IMR-90 (cell line): Measurements from ENCODE around the gene NRP1. TPM values are rescaled to one million over a fixed set of nuclear protein-coding genes. Genes with fewer than 3 reads are reported as not detected.

Source experiments
- ATAC-seq: fragments of 200-7000 bp; cut with Tn5 transposase; 2 replicates; pipeline ENCODE4 v1.9.1; 2020; ENCODE audit warnings: low read depth, mild to moderate bottlenecking, moderate library complexity
- BruUV-seq: library from RNA; stranded (reverse); fragments of 400-500 nt; replicated peaks from 2 replicates; lab custom pipeline; 2021; lab: Mats Ljungman, UMichigan
- CTCF ChIA-PET: fragments of 300-600 bp; formaldehyde crosslinking; extraction: SDS; loops from one replicate; lab custom pipeline; 2021; ENCODE audit warnings: antibody characterized with exemption; lab: Yijun Ruan, JAX
- POLR2A ChIA-PET: fragments of 300-600 bp; sonication (Branson Sonifier 250); formaldehyde crosslinking; loops from one replicate; lab custom pipeline; 2022; ENCODE audit warnings: antibody characterized with exemption; ENCODE audit not compliant: unreplicated experiment; lab: Charles Lee
- DNase-seq: peaks from one replicate; pipeline ENCODE4 v3.0.0; 2013
- H2AFZ ChIP-seq: replicated peaks from 2 replicates; pipeline ENCODE3; 2013; ENCODE audit warnings: low read length, mild to moderate bottlenecking; ENCODE audit not compliant: poor library complexity
- H2AK5ac ChIP-seq: 2 replicates; pipeline ENCODE4 v1.6.1; 2013; ENCODE audit warnings: low read depth, low read length, inconsistent platforms
- H2AK9ac ChIP-seq: replicated peaks from 2 replicates; pipeline ENCODE3; 2013; ENCODE audit warnings: mild to moderate bottlenecking, low read depth, low read length, moderate library complexity; ENCODE audit not compliant: poor library complexity
- H2BK120ac ChIP-seq: 2 replicates; pipeline ENCODE4 v1.6.1; 2013; ENCODE audit warnings: low read depth, low read length, inconsistent platforms
- H2BK15ac ChIP-seq: 3 replicates; pipeline ENCODE4 v1.6.1; 2013; ENCODE audit warnings: low read depth, low read length, inconsistent platforms
- H2BK20ac ChIP-seq: 2 replicates; pipeline ENCODE4 v1.6.1; 2013; ENCODE audit warnings: low read depth, mild to moderate bottlenecking, inconsistent platforms, low read length, moderate library complexity
- H2BK5ac ChIP-seq: 2 replicates; pipeline ENCODE4 v1.6.1; 2013; ENCODE audit warnings: mild to moderate bottlenecking, low read depth, low read length, inconsistent platforms; ENCODE audit not compliant: poor library complexity, severe bottlenecking
- H3K14ac ChIP-seq: replicated peaks from 2 replicates; pipeline ENCODE4 v1.6.1; 2013; ENCODE audit warnings: low read depth, low read length, inconsistent platforms
- H3K18ac ChIP-seq: 2 replicates; pipeline ENCODE4 v1.6.1; 2013; ENCODE audit warnings: low read depth, low read length, control low read depth
- H3K23ac ChIP-seq: 2 replicates; pipeline ENCODE4 v1.6.1; 2013; ENCODE audit warnings: low read depth, low read length, inconsistent platforms
- H3K27ac ChIP-seq: 2 replicates; pipeline ENCODE4 v1.5.1; 2013; ENCODE audit warnings: mild to moderate bottlenecking, control low read depth, low read length; ENCODE audit not compliant: insufficient read depth
- H3K27me3 ChIP-seq: 2 replicates; pipeline ENCODE4 v1.6.1; 2013; ENCODE audit warnings: low read length; ENCODE audit not compliant: control insufficient read depth, insufficient read depth
- H3K36me3 ChIP-seq: 2 replicates; pipeline ENCODE4 v1.6.1; 2013; ENCODE audit warnings: low read length, mixed read lengths; ENCODE audit not compliant: control insufficient read depth, insufficient read depth
- H3K4ac ChIP-seq: 2 replicates; pipeline ENCODE4 v1.6.1; 2013; ENCODE audit warnings: low read depth, low read length, inconsistent platforms
- H3K4me1 ChIP-seq: 2 replicates; pipeline ENCODE4 v1.6.1; 2013; ENCODE audit warnings: low read length, mixed read lengths; ENCODE audit not compliant: control insufficient read depth, insufficient read depth
- H3K4me2 ChIP-seq: 2 replicates; pipeline ENCODE4 v1.6.1; 2013; ENCODE audit warnings: low read depth, mild to moderate bottlenecking, control low read depth, low read length, moderate library complexity
- H3K4me3 ChIP-seq: 2 replicates; pipeline ENCODE4 v1.5.1; 2013; ENCODE audit warnings: low read depth, mild to moderate bottlenecking, control low read depth, low read length, moderate library complexity; ENCODE audit not compliant: insufficient read depth
- H3K56ac ChIP-seq: 2 replicates; pipeline ENCODE4 v1.6.1; 2013; ENCODE audit warnings: low read length, inconsistent platforms; ENCODE audit not compliant: insufficient read depth; ENCODE audit errors: extremely low read depth
- H3K79me1 ChIP-seq, 2 experiments: 2 replicates each; pipeline ENCODE4 v1.6.1; 2013; ENCODE audit warnings: low read length in 2 of 2, inconsistent platforms in 1 of 2, low read depth in 1 of 2
- H3K9ac ChIP-seq: 2 replicates; pipeline ENCODE4 v1.6.1; 2013; ENCODE audit warnings: low read depth, low read length, control low read depth
- H3K9me1 ChIP-seq: 2 replicates; pipeline ENCODE4 v1.6.1; 2013; ENCODE audit warnings: low read length, inconsistent platforms; ENCODE audit not compliant: insufficient read depth
- H3K9me3 ChIP-seq: 2 replicates; pipeline ENCODE4 v1.6.1; 2013; ENCODE audit warnings: low read length; ENCODE audit not compliant: control insufficient read depth, insufficient read depth
- H4K20me1 ChIP-seq: 2 replicates; pipeline ENCODE4 v1.6.1; 2013; ENCODE audit warnings: low read length, inconsistent platforms; ENCODE audit not compliant: insufficient read depth
- H4K5ac ChIP-seq: 2 replicates; pipeline ENCODE4 v1.6.1; 2013; ENCODE audit warnings: mild to moderate bottlenecking, low read depth, low read length, control low read depth
- H4K8ac ChIP-seq, 2 experiments: 2 replicates each; pipeline ENCODE4 v1.6.1; 2013; ENCODE audit warnings: low read depth in 2 of 2, low read length in 2 of 2, control low read depth in 1 of 2, inconsistent platforms in 1 of 2
- H4K91ac ChIP-seq: 2 replicates; pipeline ENCODE4 v1.6.1; 2013; ENCODE audit warnings: low read depth, low read length, inconsistent platforms; ENCODE audit not compliant: insufficient read depth
- BHLHE40 ChIP-seq: fragments of 150-350 bp; IDR thresholded peaks from 2 replicates; pipeline ENCODE4 v1.6.1; 2016; ENCODE audit warnings: mild to moderate bottlenecking, low read depth, low read length
- MAZ ChIP-seq: IDR thresholded peaks from 2 replicates; pipeline ENCODE4 v1.6.1; 2012; ENCODE audit warnings: low read depth, mild to moderate bottlenecking, low read length, improper control_type of control experiment, moderate library complexity, borderline replicate concordance
- RAD21 ChIP-seq: IDR thresholded peaks from 2 replicates; pipeline ENCODE4 v1.6.1; 2012; ENCODE audit warnings: low read length, improper control_type of control experiment
- RCOR1 ChIP-seq: IDR thresholded peaks from 2 replicates; pipeline ENCODE4 v1.6.1; 2012; ENCODE audit warnings: mild to moderate bottlenecking, low read length, improper control_type of control experiment; ENCODE audit not compliant: insufficient replicate concordance
- RFX5 ChIP-seq: IDR thresholded peaks from 2 replicates; pipeline ENCODE4 v1.8.0; 2012; ENCODE audit warnings: low read depth, mild to moderate bottlenecking, low read length, moderate library complexity
- SMC3 ChIP-seq: fragments of 150-350 bp; IDR thresholded peaks from 2 replicates; pipeline ENCODE4 v1.6.1; 2016; ENCODE audit warnings: low read depth, mild to moderate bottlenecking, antibody characterized with exemption, low read length, moderate library complexity
- WGBS, 2 experiments: methylation state at CpG; one replicate each; pipeline versions ENCODE4 v1.1.5 to v1.1.7; 2013; ENCODE audit warnings: missing lambda C conversion rate in 2 of 2; ENCODE audit not compliant: insufficient read length in 1 of 2; ENCODE audit errors: extremely low coverage in 2 of 2; 5-methylcytosine and 5-hydroxymethylcytosine counted together
- dilution Hi-C: fragments of 300-500 bp; cut with HindIII; formaldehyde crosslinking; loops from one replicate; pipeline ENCODE4 v1.14.3; 2018; ENCODE audit warnings: low sequenced_read_pairs; ENCODE audit not compliant: unreplicated experiment
- in situ Hi-C: fragments of 300-500 bp; cut with MboI; formaldehyde crosslinking; loops from 3 replicates; pipeline ENCODE4 v1.14.3; 2019; ENCODE audit warnings: low sequenced_read_pairs, inconsistent platforms, mixed read lengths
- intact Hi-C: fragments of 100-400 bp; cut with micrococcal nuclease; formaldehyde crosslinking; loops from 2 replicates; pipeline ENCODE4 v1.10.0; 2022
- polyA plus RNA-seq, 3 experiments: library from polyadenylated mRNA; depleted of rRNA; stranded (reverse); fragments of >200 nt; gene quantifications; 2 replicates each; pipeline ENCODE4 v1.2.3, GENCODE V29; 2012; ENCODE audit warnings: low replicate concordance in 1 of 3
- total RNA-seq: library from RNA; depleted of rRNA; stranded (reverse); fragments of >200 nt; gene quantifications from 2 replicates; pipeline ENCODE4 v1.2.3, GENCODE V29; 2012
- TF ChIP-seq, protein P1 (sequence below): fragments of 150-350 bp; IDR thresholded peaks from 2 replicates; pipeline ENCODE4 v1.6.1; 2017; ENCODE audit warnings: mild to moderate bottlenecking, antibody characterized with exemption, low read length, low read depth

The NRP1 gene
- total and polyA plus RNA-seq, 2 of the 4 experiments (the other 2 are of a cell fraction) = 108 to 227 TPM

DNA sequence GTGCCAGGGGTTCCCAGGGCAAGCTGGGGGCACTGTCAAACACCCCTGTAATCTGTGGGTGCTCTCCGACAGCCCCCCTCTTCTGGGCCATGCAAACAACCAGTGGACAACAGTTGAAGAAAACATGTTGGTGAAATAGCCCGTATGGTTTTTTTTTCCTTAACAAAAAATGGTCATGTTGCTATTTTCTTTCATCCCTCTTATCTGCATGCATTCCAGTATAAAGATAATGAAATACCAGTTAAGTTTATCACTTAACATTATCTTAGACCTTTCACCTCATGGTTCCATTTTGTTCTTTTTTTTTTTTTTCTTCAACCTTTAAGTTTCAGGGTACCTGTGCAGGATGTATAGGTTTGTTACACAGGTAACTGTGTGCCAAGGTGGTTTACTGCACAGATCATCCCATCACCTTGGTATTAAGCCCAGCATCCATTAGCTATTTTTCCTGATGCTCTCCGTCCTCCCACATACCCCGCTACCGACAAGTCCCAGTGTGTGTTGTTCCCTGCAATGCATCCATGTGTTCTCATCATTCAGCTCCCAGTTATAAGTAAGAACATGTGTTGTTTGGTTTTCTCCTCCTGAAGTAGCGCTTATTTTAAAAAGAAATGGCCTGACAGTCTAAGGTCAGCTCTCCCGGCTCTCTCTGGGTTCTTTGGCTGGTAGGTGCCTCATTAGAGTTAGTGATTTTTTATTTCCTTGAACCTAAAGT lies 110.1 kb downstream of the NRP1 start:
- Histone ChIP-seq H3K9me1 (peaks cover 7% of the 10 kb centered on the region), H4K91ac (no peak overlapping the region), H3K4me1 (peaks cover 7% of the 10 kb centered on the region), H3K27me3 (no peaks in the 10 kb centered on the region), H2BK15ac (no peak overlapping the region), H3K27ac (no peak overlapping the region), H3K56ac (no peak overlapping the region), H3K4me2 (no peak overlapping the region), H2BK20ac (no peak overlapping the region), H3K79me1 (peaks cover 12 to 37% of the 10 kb centered on the region in 2 experiments), H3K23ac (no peak overlapping the region), H2AK5ac (no peak overlapping the region), H3K18ac (no peak overlapping the region), H3K14ac (no peak overlapping the region), H3K4ac (no peak overlapping the region), H3K36me3 (peaks cover 33% of the 10 kb centered on the region), H2AFZ (no peak overlapping the region), H3K9me3 (no peaks in the 10 kb centered on the region), H2AK9ac (no peak overlapping the region), H3K4me3 (no peak overlapping the region), H3K9ac (no peak overlapping the region), H4K5ac (no peak overlapping the region), H2BK5ac (no peak overlapping the region), H2BK120ac (no peak overlapping the region), H4K20me1 (no peaks in the 10 kb centered on the region), H4K8ac (no peak overlapping the region)
- no CpG with 5 or more reads among the region's 7 CpGs for WGBS, 2 experiments
- TF ChIP-seq, protein P1, sequence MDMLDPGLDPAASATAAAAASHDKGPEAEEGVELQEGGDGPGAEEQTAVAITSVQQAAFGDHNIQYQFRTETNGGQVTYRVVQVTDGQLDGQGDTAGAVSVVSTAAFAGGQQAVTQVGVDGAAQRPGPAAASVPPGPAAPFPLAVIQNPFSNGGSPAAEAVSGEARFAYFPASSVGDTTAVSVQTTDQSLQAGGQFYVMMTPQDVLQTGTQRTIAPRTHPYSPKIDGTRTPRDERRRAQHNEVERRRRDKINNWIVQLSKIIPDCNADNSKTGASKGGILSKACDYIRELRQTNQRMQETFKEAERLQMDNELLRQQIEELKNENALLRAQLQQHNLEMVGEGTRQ = no peak
- TF ChIP-seq RAD21 = no peak
- TF ChIP-seq BHLHE40 = no peak
- TF ChIP-seq SMC3 = no peak
- TF ChIP-seq RFX5 = no peak
- TF ChIP-seq RCOR1 = no peak
- no peak for TF ChIP-seq MAZ
- ChIA-PET POLR2A (no interaction called here), CTCF (interaction anchor here (0.5 kb wide), 1 partner anchor 66 kb away, joined by 3 read pairs; no protein-coding TSS in a partner anchor)
- intact Hi-C loops = no loop called here
- ATAC-seq (no peak), DNase-seq (no peak)
- dilution Hi-C loops = no loop called here
- BruUV-seq = no TSS peak
- in situ Hi-C loops = no loop called here
